Renal cortical epithelial cell (primary cell): Measurements from ENCODE around the gene JUN. TPM values are rescaled to one million over a fixed set of nuclear protein-coding genes. Genes with fewer than 3 reads are reported as not detected.

Source experiments
- DNase-seq: peaks from one replicate; pipeline ENCODE4 v3.0.0-alpha.2; 2011; ENCODE audit warnings: low read depth
- total RNA-seq: library from RNA; depleted of rRNA; stranded (reverse); fragments of >200 nt; gene quantifications from 2 replicates; pipeline ENCODE4 v1.2.3, GENCODE V29; 2014

The JUN gene
- total RNA-seq, 1 donor from 2014 or later, result 154 TPM

- DNase-seq, result peak; percentile 61
These were observed 21.0 kb downstream of the JUN start for GRCh38 chr1:58762806-58763205.

GRCh38 chr1:58755468-58755872 lies 28.4 kb downstream of the JUN start:
- peak; percentile 98 for DNase-seq

GRCh38 chr1:58754683-58755467 lies 29.0 kb downstream of the JUN start:
- DNase-seq, result no peak

- DNase-seq, result no peak
These were observed 29.7 kb downstream of the JUN start for GRCh38 chr1:58754073-58754613.

- no peak for DNase-seq
These were observed 30.4 kb downstream of the JUN start for GRCh38 chr1:58753431-58753866.

GRCh38 chr1:58749646-58750045 lies 34.2 kb downstream of the JUN start:
- peak; percentile 67 for DNase-seq

GRCh38 chr1:58748666-58749065 lies 35.2 kb downstream of the JUN start:
- DNase-seq, result no peak

GRCh38 chr1:58746757-58747156 lies 37.1 kb downstream of the JUN start:
- DNase-seq, result no peak

GRCh38 chr1:58746182-58746581 lies 37.7 kb downstream of the JUN start:
- no peak for DNase-seq

GRCh38 chr1:58745666-58746065 lies 38.2 kb downstream of the JUN start:
- no peak for DNase-seq

GRCh38 chr1:58745117-58745516 lies 38.7 kb downstream of the JUN start:
- DNase-seq, result no peak

- no peak for DNase-seq
These were observed 41.9 kb downstream of the JUN start for GRCh38 chr1:58741678-58742553.

- peak; percentile 56 for DNase-seq
These were observed 43.9 kb downstream of the JUN start for GRCh38 chr1:58739856-58740466.

GRCh38 chr1:58738876-58739275 lies 45.0 kb downstream of the JUN start:
- DNase-seq, result no peak

GRCh38 chr1:58735586-58735985 lies 48.3 kb downstream of the JUN start:
- no peak for DNase-seq

GRCh38 chr1:58734630-58735029 lies 49.2 kb downstream of the JUN start:
- no peak for DNase-seq

GRCh38 chr1:58732087-58732775 lies 51.6 kb downstream of the JUN start:
- no peak for DNase-seq
